Memory B cell (primary cell): ENCODE measurements around the gene MAST1.
"Not testable (repeated sequence)": the region's sequence is repeated elsewhere in the genome, so short reads cannot be mapped to it uniquely, and the experiment has no call there.

Experiments
- ATAC-seq: fragments of 150-1000 bp; cut with Tn5 transposase; 2 replicates; pipeline ENCODE4 v1.10.0; 2021; ENCODE audit warnings: low read depth, mild to moderate bottlenecking, moderate library complexity
- DNase-seq, 2 donors: peaks; one replicate each; pipeline ENCODE4 v3.0.0; 2022; ENCODE audit warnings: low spot score in 2 of 2
- H3K27ac Mint-ChIP-seq: one replicate; pipeline ENCODE4 v1.8.0; 2022; ENCODE audit warnings: mild to moderate bottlenecking, moderate library complexity, mixed read lengths
- H3K27me3 Mint-ChIP-seq: one replicate; pipeline ENCODE4 v1.8.0; 2022; ENCODE audit warnings: mixed read lengths
- H3K36me3 Mint-ChIP-seq: one replicate; pipeline ENCODE4 v1.8.0; 2022; ENCODE audit warnings: mild to moderate bottlenecking, mixed read lengths
- H3K4me1 Mint-ChIP-seq: one replicate; pipeline ENCODE4 v1.8.0; 2022; ENCODE audit warnings: mixed read lengths
- H3K4me3 Mint-ChIP-seq: one replicate; pipeline ENCODE4 v1.8.0; 2022; ENCODE audit warnings: mild to moderate bottlenecking, moderate library complexity, mixed read lengths
- H3K9me3 Mint-ChIP-seq: one replicate; pipeline ENCODE4 v1.8.0; 2022; ENCODE audit warnings: mixed read lengths

The MAST1 gene

DNA sequence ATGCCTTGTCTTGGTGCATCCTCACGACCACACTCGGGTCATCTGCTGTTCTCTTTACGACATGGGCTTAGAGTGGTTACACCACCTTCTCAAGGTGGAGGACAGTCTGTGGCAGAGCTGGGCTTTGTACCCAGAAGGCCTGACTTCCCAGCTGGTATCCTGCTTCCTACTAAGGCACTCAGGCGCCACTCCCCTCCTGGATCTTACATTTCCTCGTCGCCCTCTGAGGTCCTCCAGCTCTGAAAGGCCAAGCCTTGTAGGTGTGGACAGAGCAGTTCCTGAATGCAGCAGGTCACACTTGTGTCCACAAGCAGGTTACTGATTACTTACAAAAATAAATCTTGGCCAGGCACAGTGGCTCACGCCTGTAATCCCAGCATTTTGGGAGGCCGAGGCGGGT, 68.9 kb downstream of the MAST1 start:
- no peaks in the 10 kb centered on the region for H3K4me1 Mint-ChIP-seq
- DNase-seq (no peak), ATAC-seq (no peak)
- no peak overlapping the region for H3K4me3 Mint-ChIP-seq
- no peaks in the 10 kb centered on the region for H3K27me3 Mint-ChIP-seq
- H3K36me3 Mint-ChIP-seq = no peaks in the 10 kb centered on the region
- H3K27ac Mint-ChIP-seq = no peak overlapping the region
- H3K9me3 Mint-ChIP-seq = no peaks in the 10 kb centered on the region

DNA sequence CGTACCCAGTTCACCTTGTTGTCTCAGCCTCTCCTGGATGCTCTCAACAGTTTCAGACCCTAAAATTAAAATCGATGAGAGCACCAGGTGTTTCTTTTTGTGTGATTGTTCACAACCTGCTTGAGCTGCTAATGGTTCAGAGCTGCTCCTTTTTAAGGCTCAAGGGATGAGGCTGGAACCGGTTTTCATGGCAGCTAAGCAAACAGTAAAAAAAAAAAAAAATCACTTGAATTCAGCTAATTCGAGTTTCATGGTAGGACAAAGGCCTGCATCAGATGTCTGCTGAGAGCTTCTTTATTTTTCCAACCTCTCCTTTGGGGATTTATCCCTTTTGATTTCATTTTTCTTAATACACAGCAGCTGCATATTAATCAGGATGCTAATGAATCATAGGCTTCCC, 74.3 kb downstream of the MAST1 start:
- Mint-ChIP-seq H3K27me3 (peaks cover 2% of the 10 kb centered on the region), H3K27ac (no peak overlapping the region), H3K4me3 (no peak overlapping the region), H3K36me3 (no peaks in the 10 kb centered on the region), H3K9me3 (no peaks in the 10 kb centered on the region), H3K4me1 (peaks cover 4% of the 10 kb centered on the region)
- DNase-seq (no peak), ATAC-seq (no peak)

DNA sequence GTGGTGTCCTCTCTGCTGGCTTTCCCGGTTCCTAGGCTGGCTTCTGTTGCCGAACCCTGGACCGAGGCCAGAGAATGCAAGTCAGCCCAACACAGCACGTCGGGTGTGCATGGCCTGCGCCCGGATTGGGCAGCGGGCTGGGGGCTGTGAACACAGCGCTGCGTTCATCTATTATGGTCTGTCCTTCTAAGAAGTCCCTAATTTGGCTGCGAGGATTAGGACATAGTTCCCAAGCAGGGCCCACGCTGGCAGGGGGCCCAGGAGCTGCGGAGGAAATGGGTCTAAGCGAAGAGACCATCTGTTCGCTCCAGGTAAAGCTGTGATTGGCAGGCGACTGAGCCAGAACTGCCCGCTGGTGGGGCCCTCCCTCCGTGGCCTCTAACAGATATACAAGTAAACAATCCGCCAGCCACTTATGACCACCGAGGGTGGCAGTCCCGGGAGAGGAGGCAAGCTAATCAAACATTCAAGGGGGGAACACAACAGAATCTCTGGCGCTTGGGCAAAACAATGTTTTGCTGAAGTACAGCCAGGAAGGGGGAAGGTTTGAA, 74.8 kb downstream of the MAST1 start:
- peaks cover 4% of the 10 kb centered on the region for H3K4me1 Mint-ChIP-seq
- H3K27me3 Mint-ChIP-seq = peaks cover 2% of the 10 kb centered on the region
- H3K27ac Mint-ChIP-seq = no peak overlapping the region
- H3K36me3 Mint-ChIP-seq = no peaks in the 10 kb centered on the region
- DNase-seq = no peak
- H3K9me3 Mint-ChIP-seq = no peaks in the 10 kb centered on the region
- H3K4me3 Mint-ChIP-seq = no peak overlapping the region
- ATAC-seq = no peak

DNA sequence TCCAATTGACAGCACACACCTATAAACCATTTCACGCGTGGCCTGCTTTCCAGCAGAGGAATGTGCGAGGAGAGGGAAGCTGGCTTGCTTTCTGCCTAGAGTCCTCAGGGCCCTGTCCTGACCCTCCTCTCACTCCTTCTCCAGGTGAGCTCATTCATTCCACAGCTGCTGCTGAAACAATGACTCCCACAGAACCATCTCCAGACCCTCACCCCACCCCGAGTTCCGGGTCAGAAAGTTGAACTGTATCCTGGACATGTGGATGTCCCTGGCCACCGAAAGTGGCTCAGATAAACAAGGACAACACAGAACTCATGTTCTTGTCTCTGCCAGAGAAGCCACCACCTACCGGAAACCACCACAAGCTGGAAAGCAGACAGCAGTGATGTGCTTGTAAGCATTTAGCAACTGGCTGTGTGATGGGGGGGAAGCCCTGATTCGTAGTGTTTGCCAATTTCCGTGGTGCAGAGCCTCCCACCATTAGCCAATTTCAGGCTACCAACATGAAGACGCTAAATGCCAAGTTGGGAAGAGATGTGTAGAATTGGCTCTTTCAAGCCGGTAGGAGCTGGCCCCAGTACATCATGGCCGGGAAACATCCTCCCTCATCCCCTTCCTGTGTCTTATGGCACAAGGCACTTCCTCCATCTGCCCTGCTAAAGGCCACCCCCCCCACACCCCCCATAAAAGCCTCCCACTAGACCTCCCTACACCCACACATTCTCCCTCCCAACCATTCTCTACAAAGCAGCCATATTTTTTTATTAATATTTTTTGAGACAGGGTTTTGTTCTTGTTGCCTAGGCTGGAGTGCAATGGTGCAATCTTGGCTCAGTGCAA, 75.8 kb downstream of the MAST1 start:
- Mint-ChIP-seq H3K27me3 (peaks cover 2% of the 10 kb centered on the region), H3K4me1 (peaks cover 8% of the 10 kb centered on the region), H3K9me3 (no peaks in the 10 kb centered on the region), H3K27ac (no peak overlapping the region), H3K4me3 (no peak overlapping the region), H3K36me3 (no peaks in the 10 kb centered on the region)
- ATAC-seq (peak; percentile 66), DNase-seq (no peak)

DNA sequence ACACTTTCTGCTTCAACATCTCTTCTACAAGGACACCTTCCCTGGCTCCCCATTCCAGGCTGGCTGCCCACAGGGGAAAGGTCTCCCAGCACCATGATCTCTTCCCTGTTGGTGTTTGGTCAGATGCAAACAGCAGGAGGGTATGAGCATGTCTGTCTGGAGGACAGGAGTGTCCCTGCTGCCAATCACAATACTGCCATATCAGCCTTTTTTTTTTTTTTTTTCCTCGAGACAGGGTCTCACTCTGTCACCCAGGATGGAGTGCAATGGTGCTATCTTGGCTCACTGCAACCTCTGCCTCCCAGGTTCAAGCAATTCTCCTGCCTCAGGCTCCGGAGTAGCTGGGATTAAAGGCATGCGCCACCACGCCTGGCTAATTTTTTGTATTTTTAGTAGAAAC, 77.5 kb downstream of the MAST1 start:
- H3K27me3 Mint-ChIP-seq, H3K27ac Mint-ChIP-seq, H3K9me3 Mint-ChIP-seq, H3K4me1 Mint-ChIP-seq, ATAC-seq, H3K4me3 Mint-ChIP-seq, H3K36me3 Mint-ChIP-seq, DNase-seq: not testable (repeated sequence)

DNA sequence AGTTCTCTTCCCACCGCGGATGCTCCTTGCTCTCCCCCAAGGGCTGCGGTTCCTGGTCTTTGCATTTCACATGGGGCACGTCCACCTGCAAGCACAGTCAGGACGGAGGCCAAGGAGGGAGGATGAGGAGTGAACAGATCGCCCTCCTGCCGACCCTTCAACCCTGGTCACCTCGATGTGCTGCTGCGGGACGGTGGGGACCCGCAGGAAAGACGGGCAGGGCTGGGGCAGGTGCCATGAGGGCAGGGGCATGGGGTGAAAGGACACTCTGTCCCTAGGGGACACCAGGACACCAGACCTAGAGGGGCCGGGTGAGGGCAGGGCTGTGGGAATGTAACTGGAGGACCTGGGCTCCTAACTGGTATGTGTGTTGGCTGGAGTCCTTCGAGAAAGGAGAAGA, 79.9 kb downstream of the MAST1 start:
- Mint-ChIP-seq H3K4me1 (peaks cover 10% of the 10 kb centered on the region), H3K36me3 (peaks cover 5% of the 10 kb centered on the region), H3K9me3 (no peaks in the 10 kb centered on the region)

DNA sequence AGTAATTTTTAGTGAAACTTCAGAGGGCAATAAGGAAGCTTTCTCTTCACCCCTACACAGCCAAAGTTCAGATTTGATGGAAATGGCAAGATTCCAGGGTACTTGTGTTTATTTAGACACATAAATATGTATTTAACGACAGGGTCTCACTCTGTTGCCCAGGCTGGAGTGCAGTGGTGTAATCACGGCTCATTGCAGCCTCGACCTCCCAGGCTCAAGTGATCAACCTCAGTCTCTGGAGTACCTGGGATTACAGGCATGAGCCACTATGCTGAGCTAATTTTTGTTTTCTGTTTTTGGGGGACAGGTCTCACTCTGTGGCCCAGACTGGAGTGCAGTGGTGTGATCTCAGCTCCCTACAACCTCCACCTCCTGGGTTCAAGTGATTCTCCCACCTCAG, 82.7 kb downstream of the MAST1 start:
- no peak overlapping the region for H3K27ac Mint-ChIP-seq
- DNase-seq = no peak
- peaks cover 11% of the 10 kb centered on the region for H3K36me3 Mint-ChIP-seq
- no peaks in the 10 kb centered on the region for H3K9me3 Mint-ChIP-seq
- H3K27me3 Mint-ChIP-seq = peaks cover 2% of the 10 kb centered on the region
- no peak for ATAC-seq
- H3K4me3 Mint-ChIP-seq = no peak overlapping the region
- peaks cover 5% of the 10 kb centered on the region for H3K4me1 Mint-ChIP-seq

More for the DNA sequence above, 79.9 kb downstream of the MAST1 start:
- DNase-seq (no peak), ATAC-seq (no peak)
- Mint-ChIP-seq H3K27me3 (peaks cover 2% of the 10 kb centered on the region), H3K4me3 (no peak overlapping the region), H3K27ac (peak overlapping the region; percentile 94)

DNA sequence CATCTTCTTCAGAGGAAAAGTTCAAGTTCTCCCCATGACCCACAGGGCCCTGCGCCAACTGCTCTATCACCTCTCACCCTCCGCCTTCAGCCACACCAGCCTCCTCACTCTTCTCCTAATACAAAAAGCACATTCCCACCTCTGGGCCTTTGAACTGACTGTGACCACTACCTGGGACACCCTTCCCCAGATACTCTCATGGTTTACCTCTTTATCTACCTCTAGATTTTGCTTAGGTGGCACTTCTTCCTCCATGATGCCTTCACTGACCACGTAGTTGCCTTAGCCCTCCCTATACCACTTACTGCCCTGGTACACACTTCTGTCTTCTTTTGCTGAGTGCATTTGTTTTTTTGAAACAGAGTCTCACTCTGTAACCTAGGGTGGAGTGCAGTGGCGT, 84.6 kb downstream of the MAST1 start:
- no peak for DNase-seq
- Mint-ChIP-seq H3K9me3 (no peaks in the 10 kb centered on the region), H3K4me3 (no peak overlapping the region), H3K36me3 (peaks cover 18% of the 10 kb centered on the region), H3K27me3 (no peaks in the 10 kb centered on the region), H3K27ac (no peak overlapping the region), H3K4me1 (peaks cover 5% of the 10 kb centered on the region)
- no peak for ATAC-seq
